SKM-1 treated with dmso at 0.1 percent for 144 hours (cell line): ENCODE data around the gene WNK3.

Experiments used
- DNase-seq: peaks from one replicate; lab custom pipeline; 2025; ENCODE audit not compliant: unreplicated experiment; lab: John Stamatoyannopoulos, UW

Gene WNK3

GRCh38 chrX:54171527-54172250 lies 186.2 kb downstream of the WNK3 start:
- no peak for DNase-seq

GRCh38 chrX:54171091-54171490 lies 186.8 kb downstream of the WNK3 start:
- no peak for DNase-seq

- DNase-seq = no peak
Observed at GRCh38 chrX:54166915-54167314, 190.9 kb downstream of the WNK3 start.

- no peak for DNase-seq
Observed at GRCh38 chrX:54157561-54157960, 200.3 kb downstream of the WNK3 start.
